ENCODE results near the gene MYRFL. TPM values are rescaled to one million over a fixed set of nuclear protein-coding genes. Genes with fewer than 3 reads are reported as not detected.

The MYRFL gene
- total RNA-seq, 1 experiment from 2014 or later = 0.57 TPM

DNA sequence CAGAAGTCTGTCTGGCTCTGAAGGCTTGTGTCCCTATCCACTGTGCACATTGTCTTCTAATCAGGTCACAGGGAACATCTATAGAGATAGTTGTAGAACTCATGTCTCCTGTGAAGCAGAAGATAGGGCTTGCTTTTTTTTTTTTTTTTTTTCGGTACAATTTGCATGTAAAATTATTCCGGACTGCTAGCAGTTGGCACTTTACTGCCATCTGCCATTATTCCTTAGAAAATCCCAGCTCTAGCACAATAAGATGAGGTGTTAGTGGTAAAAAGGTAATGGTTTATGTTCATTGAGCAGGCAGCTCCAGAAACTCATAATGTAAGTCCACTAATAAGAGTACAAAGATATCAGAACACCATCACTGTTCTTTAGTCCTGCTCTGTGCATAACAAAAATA, 8.7 kb downstream of the MYRFL start:
- Histone ChIP-seq H3K9me3 (ENCODE audit: control insufficient read depth, low read depth, low read length) (no peaks in the 10 kb centered on the region), H3K4ac (ENCODE audit: low read depth, low read length) (no peak overlapping the region), H2AFZ (ENCODE audit: low read length) (no peak overlapping the region), H4K91ac (ENCODE audit: insufficient read length, low read depth, low read length) (no peak overlapping the region), H3K27me3 (ENCODE audit: insufficient read depth, low read length) (no peaks in the 10 kb centered on the region), H2BK20ac (ENCODE audit: low read depth, low read length, poor library complexity, severe bottlenecking) (no peak overlapping the region), H3K4me2 (ENCODE audit: insufficient read depth, insufficient read length, low read length) (no peak overlapping the region), H3K56ac (ENCODE audit: insufficient read length, low read depth, low read length) (no peak overlapping the region), H4K5ac (ENCODE audit: insufficient read length, low read depth, low read length) (no peak overlapping the region), H2BK15ac (ENCODE audit: low read depth, low read length) (no peak overlapping the region), H3K79me1 (ENCODE audit: insufficient read depth, low read depth, low read length, poor library complexity, severe bottlenecking) (no peaks in the 10 kb centered on the region), H2AK5ac (ENCODE audit: insufficient read length, low read length) (no peak overlapping the region), H3T11ph (ENCODE audit: low read length) (no peak overlapping the region), H3K23me2 (ENCODE audit: insufficient read length, low read depth, low read length, poor library complexity, severe bottlenecking) (no peaks in the 10 kb centered on the region), H3K27ac (ENCODE audit: insufficient read length, low read depth, low read length) (no peak overlapping the region), H3K4me1 (ENCODE audit: insufficient read depth, low read length) (no peaks in the 10 kb centered on the region), H3K79me2 (ENCODE audit: insufficient read depth, low read length) (no peaks in the 10 kb centered on the region), H3K23ac (ENCODE audit: insufficient read length, low read depth, low read length) (no peak overlapping the region), H4K8ac (replicated peaks; ENCODE audit: insufficient read length, low read depth, low read length) (no peak overlapping the region), H3K18ac (ENCODE audit: insufficient read length, low read depth, low read length) (no peak overlapping the region), H2BK120ac (ENCODE audit: low read depth, low read length, poor library complexity, severe bottlenecking) (no peak overlapping the region), H3K9ac (ENCODE audit: extremely low read depth, insufficient read length, low read length) (no peak overlapping the region), H3K14ac (ENCODE audit: insufficient read depth, low read length) (no peak overlapping the region), H2BK12ac (ENCODE audit: insufficient read length, low read depth, low read length) (no peak overlapping the region), H2BK5ac (ENCODE audit: insufficient read length, low read length) (no peak overlapping the region), H4K20me1 (ENCODE audit: control insufficient read depth, insufficient read depth, insufficient read length) (no peaks in the 10 kb centered on the region)
- H3K36me3 Mint-ChIP-seq (ENCODE audit: insufficient read depth in 1 of 3, low read depth in 3 of 3) = no peaks in the 10 kb centered on the region
- no CpG with 5 or more reads among the region's 2 CpGs for WGBS (ENCODE audit: extremely low coverage, insufficient read length, low lambda C conversion rate)
- DNase-seq = no peak
- peaks cover 3% of the 10 kb centered on the region in 2 experiments; a peak in 3 of 4 replicates for H3K4me1 Mint-ChIP-seq
- TF ChIP-seq, protein P1, sequence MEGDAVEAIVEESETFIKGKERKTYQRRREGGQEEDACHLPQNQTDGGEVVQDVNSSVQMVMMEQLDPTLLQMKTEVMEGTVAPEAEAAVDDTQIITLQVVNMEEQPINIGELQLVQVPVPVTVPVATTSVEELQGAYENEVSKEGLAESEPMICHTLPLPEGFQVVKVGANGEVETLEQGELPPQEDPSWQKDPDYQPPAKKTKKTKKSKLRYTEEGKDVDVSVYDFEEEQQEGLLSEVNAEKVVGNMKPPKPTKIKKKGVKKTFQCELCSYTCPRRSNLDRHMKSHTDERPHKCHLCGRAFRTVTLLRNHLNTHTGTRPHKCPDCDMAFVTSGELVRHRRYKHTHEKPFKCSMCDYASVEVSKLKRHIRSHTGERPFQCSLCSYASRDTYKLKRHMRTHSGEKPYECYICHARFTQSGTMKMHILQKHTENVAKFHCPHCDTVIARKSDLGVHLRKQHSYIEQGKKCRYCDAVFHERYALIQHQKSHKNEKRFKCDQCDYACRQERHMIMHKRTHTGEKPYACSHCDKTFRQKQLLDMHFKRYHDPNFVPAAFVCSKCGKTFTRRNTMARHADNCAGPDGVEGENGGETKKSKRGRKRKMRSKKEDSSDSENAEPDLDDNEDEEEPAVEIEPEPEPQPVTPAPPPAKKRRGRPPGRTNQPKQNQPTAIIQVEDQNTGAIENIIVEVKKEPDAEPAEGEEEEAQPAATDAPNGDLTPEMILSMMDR (conservative IDR thresholded peaks at IDR 0.05) = no peak
- H3K4me3 Mint-ChIP-seq = no peak overlapping the region
- H3K9me3 Mint-ChIP-seq = no peaks in the 10 kb centered on the region; a peak in 1 of 5 replicates
- no peaks in the 10 kb centered on the region; the same call in 1 of the 2 replicates for H3K27me3 Mint-ChIP-seq (ENCODE audit: low read depth)
- H3K27ac Mint-ChIP-seq = no peak overlapping the region
